Measurements from ENCODE around the gene PTMS. TPM values are rescaled to one million over a fixed set of nuclear protein-coding genes. Genes with fewer than 3 reads are reported as not detected.

Gene PTMS
- total RNA-seq, 1 experiment from 2014 or later = 422 TPM

DNA sequence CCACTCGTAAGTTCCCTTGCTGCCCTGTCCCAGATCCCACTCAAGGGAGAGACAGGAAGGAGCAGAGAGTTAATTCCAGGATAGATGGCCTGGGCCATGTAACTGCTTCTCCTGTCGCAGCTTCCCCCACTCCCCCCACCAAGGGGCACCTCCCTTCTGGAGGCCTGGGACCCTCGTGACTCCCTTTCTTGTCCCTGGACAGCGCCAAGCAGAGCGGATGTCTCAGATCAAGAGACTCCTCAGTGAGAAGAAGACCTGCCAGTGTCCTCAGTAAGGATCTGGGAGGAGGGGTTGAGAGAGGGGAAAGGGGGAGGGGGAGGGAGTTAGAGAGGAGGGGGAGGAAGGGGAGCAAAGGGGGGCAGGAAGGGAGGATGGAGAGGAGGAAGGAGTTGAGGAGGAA, 52.5 kb downstream of the PTMS start:
- TF ChIP-seq, protein P1, sequence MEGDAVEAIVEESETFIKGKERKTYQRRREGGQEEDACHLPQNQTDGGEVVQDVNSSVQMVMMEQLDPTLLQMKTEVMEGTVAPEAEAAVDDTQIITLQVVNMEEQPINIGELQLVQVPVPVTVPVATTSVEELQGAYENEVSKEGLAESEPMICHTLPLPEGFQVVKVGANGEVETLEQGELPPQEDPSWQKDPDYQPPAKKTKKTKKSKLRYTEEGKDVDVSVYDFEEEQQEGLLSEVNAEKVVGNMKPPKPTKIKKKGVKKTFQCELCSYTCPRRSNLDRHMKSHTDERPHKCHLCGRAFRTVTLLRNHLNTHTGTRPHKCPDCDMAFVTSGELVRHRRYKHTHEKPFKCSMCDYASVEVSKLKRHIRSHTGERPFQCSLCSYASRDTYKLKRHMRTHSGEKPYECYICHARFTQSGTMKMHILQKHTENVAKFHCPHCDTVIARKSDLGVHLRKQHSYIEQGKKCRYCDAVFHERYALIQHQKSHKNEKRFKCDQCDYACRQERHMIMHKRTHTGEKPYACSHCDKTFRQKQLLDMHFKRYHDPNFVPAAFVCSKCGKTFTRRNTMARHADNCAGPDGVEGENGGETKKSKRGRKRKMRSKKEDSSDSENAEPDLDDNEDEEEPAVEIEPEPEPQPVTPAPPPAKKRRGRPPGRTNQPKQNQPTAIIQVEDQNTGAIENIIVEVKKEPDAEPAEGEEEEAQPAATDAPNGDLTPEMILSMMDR (conservative IDR thresholded peaks at IDR 0.05) = no peak
- no peak overlapping the region for H3T11ph ChIP-seq (ENCODE audit: low read length)
- peak overlapping the region; percentile 71 to 96 (median 74); a peak in 4 of 7 replicates for H3K27ac Mint-ChIP-seq
- H3K56ac ChIP-seq (ENCODE audit: insufficient read length, low read depth, low read length) = no peak overlapping the region
- H4K91ac ChIP-seq (ENCODE audit: insufficient read length, low read depth, low read length) = no peak overlapping the region
- peaks cover 50 to 53% of the 10 kb centered on the region in 2 experiments for H3K4me1 Mint-ChIP-seq
- DNase-seq = no peak
- no peak overlapping the region for H2BK15ac ChIP-seq (ENCODE audit: low read depth, low read length)
- no peak overlapping the region for H2AFZ ChIP-seq (ENCODE audit: low read length)
- no peak overlapping the region for H3K9ac ChIP-seq (ENCODE audit: extremely low read depth, insufficient read length, low read length)
- no peak overlapping the region for H2BK20ac ChIP-seq (ENCODE audit: low read depth, low read length, poor library complexity, severe bottlenecking)
- H3K18ac ChIP-seq (ENCODE audit: insufficient read length, low read depth, low read length) = no peak overlapping the region
- no peaks in the 10 kb centered on the region for H3K79me1 ChIP-seq (ENCODE audit: insufficient read depth, low read depth, low read length, poor library complexity, severe bottlenecking)
- H3K23ac ChIP-seq (ENCODE audit: insufficient read length, low read depth, low read length) = no peak overlapping the region
- H3K4me2 ChIP-seq (ENCODE audit: insufficient read depth, insufficient read length, low read length) = peak overlapping the region; percentile 17
- WGBS (ENCODE audit: extremely low coverage, insufficient read length, low lambda C conversion rate) = no CpG with 5 or more reads among the region's 5 CpGs
- H3K9me3 ChIP-seq (ENCODE audit: control insufficient read depth, low read depth, low read length) = no peaks in the 10 kb centered on the region
- H3K79me2 ChIP-seq (ENCODE audit: insufficient read depth, low read length) = no peaks in the 10 kb centered on the region
- H2BK120ac ChIP-seq (ENCODE audit: low read depth, low read length, poor library complexity, severe bottlenecking) = no peak overlapping the region
- H3K27me3 ChIP-seq (ENCODE audit: insufficient read depth, low read length) = peaks cover 4% of the 10 kb centered on the region; the same call in 1 of the 2 replicates
- peak overlapping the region; percentile 17 to 72; a peak in 4 of 5 replicates for H3K4me3 Mint-ChIP-seq
- H3K9me3 Mint-ChIP-seq = peaks cover 0 to 2% of the 10 kb centered on the region in 2 experiments; a peak in 1 of 5 replicates
- H4K8ac ChIP-seq (replicated peaks; ENCODE audit: insufficient read length, low read depth, low read length) = no peak overlapping the region
- H2BK12ac ChIP-seq (ENCODE audit: insufficient read length, low read depth, low read length) = no peak overlapping the region
- no peak overlapping the region for H4K5ac ChIP-seq (ENCODE audit: insufficient read length, low read depth, low read length)
- H2BK5ac ChIP-seq (ENCODE audit: insufficient read length, low read length) = no peak overlapping the region
- no peak overlapping the region for H3K27ac ChIP-seq (ENCODE audit: insufficient read length, low read depth, low read length)
- H3K14ac ChIP-seq (ENCODE audit: insufficient read depth, low read length) = no peak overlapping the region
- H4K20me1 ChIP-seq (ENCODE audit: control insufficient read depth, insufficient read depth, insufficient read length) = no peaks in the 10 kb centered on the region
- H3K4ac ChIP-seq (ENCODE audit: low read depth, low read length) = no peak overlapping the region
- H3K36me3 Mint-ChIP-seq (ENCODE audit: insufficient read depth in 1 of 3, low read depth in 3 of 3) = peaks cover 0 to 3% (median 0%) of the 10 kb centered on the region in 3 experiments; a peak in 1 of 7 replicates
- peaks cover 68% of the 10 kb centered on the region for H3K27me3 Mint-ChIP-seq (ENCODE audit: low read depth)
- no peak overlapping the region for H2AK5ac ChIP-seq (ENCODE audit: insufficient read length, low read length)
- peaks cover 8% of the 10 kb centered on the region for H3K23me2 ChIP-seq (ENCODE audit: insufficient read length, low read depth, low read length, poor library complexity, severe bottlenecking)
- peaks cover 7% of the 10 kb centered on the region; the same call in 1 of the 2 replicates for H3K4me1 ChIP-seq (ENCODE audit: insufficient read depth, low read length)
